NCI-H82 treated with DMSO at 0.1 percent for 48 hours (cell line): Measurements from ENCODE around the gene CDCA8.
"Not testable (repeated sequence)": the region's sequence is repeated elsewhere in the genome, so short reads cannot be mapped to it uniquely, and the experiment has no call there.

Experiments
- DNase-seq: peaks from one replicate; lab custom pipeline; 2025; ENCODE audit not compliant: unreplicated experiment; lab: John Stamatoyannopoulos, UW

The CDCA8 gene

DNA sequence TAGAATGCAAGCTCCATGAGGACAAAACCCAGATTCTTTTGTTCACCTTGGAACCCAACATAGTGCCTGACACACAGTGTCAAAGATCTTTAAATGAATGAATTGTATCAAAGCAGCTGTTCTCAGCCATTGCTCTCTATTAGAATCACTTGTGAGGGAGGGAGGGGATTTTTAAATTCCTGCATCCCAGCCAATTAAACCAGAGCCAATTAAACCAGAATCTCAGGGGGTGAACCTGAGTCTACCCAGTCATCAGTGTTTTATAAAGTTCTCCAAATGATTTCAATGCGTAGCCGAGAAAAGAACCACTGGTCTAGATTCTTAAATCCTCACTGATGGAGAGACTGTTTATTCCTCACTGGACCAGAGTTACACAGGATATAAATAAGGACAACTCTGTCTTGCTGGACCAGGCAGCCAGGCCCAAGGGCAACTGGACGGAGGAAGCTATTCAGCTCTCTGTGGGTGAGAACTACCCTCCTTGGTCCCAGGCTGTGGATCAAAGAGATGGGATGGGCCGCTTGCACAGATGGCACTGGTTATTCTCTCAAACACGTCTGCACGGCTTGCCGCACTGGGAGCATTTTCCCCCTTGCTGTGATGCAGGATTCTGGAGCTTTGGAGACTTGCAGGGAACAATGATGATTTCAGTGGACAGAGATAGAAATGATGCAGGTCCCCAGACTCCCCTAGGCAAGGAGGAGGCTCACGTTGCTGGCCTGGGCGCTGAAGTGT, 20.0 kb upstream of the CDCA8 start:
- DNase-seq = no peak

DNA sequence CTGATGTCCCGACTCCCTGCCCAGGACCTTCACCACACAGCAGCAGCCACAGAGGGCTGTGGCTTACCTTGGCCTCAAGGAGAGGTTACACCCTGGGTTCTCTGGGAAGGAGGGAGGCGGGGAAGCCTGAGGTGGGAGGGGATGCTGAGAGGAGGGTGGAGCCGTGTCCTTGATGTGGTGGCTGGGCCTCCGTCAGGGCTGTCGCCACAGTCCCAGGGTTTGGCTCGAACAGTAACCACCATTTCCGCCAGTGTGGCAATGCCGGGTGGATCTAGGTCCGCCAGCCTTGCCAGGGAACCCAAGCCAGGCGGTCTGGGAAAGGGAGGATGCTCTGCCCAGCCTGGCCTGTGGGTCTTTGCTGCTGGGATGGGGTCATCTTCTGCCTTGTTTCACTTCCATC, 18.4 kb upstream of the CDCA8 start:
- no peak for DNase-seq

DNA sequence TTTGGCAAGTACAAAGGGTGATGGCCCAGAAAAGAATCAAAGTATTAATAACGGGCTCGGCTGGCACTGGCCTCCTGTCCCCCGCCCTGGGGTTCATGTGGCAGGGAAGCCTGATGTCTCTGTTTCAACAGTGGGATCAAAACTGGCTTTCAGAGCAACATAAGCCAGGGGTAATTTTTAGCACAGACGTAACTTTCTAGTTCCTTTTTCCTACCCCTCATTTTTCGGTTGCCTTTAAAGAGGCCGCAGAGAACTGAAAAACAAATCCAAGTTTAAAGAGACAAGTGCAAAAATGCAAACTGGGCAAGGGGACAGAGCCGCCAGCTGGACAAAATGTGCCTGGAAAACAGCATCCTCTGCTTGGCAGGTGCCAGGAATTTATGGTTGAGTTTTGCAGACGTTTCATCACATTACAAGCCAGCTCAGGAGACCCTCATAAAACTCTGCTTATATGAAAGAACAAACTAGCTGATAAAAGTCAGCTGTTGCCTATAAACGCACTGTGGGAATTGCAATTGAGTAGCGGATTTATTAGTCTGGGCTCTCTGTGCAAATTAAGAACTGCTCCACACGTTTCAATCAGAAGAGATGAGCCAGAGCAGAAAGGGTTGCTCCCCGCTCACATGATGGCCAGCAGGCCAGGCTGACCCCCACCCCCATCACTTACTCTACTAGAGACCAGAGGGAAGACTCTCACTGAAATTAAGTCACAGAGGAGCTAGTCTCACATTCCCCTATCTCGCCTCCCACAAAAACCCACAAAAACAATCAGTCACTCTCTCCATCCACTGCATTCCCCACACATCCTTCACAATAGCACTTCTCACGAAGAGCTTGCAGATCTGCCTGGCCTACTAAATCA, 15.8 kb upstream of the CDCA8 start:
- DNase-seq = no peak

DNA sequence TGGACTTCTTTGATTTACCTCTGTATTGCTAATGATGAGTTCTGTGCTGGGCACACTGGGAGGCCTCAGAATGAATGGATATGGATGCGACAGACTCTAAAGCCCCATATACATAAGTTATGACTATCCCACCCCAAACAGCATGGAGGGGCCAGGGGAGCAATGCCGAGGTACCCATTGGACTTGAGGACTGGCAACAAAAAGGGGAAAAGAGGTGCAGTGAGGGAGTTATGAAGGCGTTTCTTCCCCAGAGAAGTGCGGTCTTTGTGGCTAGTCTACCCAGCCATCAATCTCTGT, 15.2 kb upstream of the CDCA8 start:
- DNase-seq = no peak

DNA sequence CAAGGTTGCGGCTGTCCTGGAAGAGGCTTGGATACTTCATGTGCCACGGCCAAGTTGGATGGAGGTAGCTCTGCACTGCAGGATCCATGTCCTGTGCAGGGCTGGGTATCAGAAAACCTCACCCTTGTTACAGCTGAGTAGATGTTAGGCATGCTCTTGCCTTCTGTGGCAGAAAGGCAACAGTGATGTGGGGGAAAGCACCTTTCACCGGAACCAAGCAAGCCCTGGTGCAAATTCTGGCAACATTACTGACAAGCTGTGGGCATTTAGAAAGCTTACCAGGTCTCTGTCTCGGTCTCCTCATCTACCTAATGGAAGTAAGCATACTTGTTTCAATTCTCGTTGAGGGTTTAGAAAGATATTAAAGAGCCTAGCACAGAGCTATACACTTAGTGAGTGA, 14.5 kb upstream of the CDCA8 start:
- no peak for DNase-seq

DNA sequence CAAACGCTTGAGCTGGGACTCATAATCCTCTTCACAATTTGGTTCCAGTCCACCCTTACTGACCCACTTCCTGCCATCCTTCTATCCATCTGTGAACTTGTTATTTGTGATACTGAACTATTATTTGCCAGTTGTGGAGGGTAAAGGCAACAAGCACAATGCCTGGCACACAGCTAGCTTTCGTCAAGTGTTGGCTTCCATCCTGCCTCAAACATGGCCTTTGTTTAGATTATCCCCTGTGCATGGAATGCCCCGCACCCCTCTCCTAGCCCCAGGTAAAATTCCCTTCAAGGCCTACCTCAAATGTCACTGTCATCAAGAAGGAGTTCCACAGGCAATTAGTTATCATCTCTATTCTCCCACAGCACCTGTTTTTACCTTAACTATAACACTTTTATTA, 11.4 kb upstream of the CDCA8 start:
- DNase-seq = no peak

DNA sequence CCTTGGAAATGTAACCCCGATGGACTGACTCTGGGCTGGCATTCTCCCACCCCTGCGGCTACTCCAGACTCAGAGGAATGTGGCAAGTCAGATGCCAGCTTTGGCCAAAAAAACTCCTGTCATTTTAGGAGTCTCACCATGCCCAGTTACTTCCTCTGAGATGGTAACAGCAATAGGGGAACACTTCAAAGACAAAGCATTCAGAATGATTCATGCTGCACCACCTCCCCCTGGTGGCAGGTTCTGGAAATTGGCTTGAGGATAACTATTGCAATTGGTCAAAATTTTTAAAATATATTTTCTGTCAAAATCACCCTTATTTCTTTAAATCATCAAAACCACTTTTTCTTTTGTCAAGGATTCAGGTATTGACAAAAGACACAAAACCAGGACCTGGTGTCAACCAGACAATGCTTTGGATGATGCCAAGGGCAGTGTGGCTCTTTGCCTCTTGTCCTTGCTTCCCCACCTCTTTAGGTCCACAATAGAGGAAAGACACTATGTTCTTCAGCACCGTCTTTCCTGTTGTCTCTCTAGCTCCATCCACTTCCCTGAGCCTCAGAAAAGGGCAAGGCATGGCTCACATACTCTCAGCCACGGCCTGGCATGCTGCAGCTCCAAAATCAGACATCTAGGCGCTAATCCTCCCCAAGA, 9.9 kb upstream of the CDCA8 start:
- peak; percentile 19 for DNase-seq

DNA sequence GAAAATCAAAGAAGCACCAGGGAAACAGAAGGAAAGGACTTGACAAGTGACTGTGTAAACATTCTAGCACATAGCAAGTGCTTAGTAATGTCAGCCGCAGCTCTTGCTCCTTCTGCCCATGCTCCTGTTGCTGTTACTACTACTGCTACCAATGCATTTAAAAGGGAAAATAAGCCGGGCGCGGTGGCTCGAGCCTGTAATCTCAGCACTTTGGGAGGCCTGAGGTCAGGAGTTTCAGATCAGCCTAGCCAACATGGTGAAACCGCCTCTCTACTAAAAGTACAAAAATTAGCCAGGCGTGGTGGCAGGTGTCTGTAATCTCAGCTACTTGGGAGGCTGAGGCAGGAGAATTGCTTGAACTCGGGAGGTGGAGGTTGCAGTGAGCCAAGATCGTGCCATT, 8.1 kb upstream of the CDCA8 start:
- DNase-seq = not testable (repeated sequence)

DNA sequence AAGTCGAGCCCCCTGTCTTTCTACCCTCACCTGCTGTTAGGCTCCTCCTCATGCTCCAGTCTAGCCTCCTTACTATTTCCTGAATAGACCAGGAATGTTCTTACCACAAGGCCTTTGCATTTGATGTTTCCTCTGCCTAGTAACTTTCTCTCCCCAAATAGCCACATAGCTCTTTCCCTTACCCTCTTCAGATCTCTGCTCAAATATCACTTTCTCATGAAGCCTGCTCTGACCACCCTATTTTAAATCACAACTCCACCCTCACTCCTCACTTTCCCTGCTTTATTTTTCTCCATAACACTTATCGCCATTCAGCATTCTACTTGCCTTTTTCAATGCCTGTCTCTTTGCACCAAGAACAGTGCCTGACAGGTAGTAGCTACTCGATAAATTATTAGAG, 6.6 kb upstream of the CDCA8 start:
- no peak for DNase-seq

DNA sequence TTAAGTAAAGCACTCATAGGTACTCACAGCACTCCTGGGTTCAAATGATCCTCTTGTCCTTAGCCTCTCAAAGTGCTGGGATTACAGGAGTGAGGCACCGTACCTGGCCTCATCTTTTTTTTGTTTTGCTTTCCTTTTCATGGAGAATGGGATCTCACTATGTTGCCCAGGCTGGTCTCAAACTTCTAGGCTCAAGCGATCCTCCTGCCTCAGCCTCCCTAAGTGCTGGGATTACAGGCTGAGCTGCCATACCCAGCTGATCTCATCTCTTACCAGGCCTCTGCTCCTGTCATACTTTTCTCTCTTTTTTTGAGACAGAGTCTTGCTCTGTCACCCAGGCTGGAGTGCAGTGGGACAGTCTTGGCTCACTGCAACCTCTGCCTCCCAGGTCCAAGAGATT, 4.6 kb upstream of the CDCA8 start:
- DNase-seq = not testable (repeated sequence)

DNA sequence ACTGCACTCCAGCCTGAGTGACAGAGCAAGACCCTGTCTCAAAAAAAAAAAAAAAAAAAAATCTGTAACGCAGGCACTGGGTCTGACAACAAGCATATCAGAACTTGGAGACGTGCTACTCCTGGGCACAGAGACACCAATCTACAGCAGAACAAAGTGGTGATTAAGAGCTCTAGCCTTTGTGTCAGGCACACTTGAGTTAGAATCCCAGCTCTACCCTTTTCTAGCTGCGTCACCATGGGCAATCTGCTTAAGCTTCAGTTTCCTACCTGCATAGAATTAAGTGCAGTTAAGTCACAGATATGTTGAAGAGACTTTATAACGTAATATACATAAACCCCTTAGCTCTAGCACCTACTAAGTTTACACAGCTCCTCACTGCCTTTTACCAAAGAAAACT, 3.4 kb upstream of the CDCA8 start:
- DNase-seq = no peak

DNA sequence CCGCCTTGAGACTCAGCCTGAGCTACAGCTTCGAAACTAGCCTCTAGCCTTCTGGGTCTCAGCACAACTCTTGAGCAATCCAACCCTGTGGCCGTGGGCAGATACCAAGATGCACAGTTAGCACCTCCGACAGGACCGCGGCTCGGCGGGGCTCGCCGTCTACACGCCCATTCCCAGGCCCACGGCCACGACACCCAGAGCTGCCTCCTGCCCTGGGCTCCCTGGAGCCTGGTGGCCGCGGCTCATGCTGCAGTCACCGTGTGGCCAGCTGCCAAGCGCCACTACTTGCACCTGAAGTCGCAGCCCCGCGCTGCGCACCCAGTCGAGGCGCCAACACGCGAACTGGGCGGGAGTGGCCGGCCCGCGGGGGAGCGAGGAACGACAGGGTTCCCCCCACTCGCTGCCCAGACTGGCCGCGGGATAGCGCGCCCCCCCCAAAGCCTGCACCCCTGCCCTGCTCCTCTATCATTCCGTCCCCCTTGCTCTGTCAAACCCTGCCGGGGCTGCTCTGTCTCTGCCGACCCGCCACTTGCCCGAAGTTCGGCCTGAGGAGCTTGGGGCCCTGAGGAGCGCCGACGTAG, 729 bp upstream of the CDCA8 start:
- DNase-seq = no peak

DNA sequence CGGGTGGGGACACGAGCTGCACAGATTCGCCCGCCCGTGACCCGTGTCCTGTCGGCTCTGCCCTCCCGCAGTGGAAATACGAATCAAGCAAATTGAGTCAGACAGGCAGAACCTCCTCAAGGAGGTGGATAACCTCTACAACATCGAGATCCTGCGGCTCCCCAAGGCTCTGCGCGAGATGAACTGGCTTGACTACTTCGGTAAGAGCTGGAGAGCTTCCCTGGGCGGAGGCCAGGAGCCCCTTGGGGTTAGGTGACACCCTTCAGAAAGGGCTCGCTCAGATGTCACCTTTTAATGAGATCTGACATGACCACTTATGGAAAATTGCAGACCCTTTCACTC, 489 bp downstream of the CDCA8 start:
- no peak for DNase-seq

DNA sequence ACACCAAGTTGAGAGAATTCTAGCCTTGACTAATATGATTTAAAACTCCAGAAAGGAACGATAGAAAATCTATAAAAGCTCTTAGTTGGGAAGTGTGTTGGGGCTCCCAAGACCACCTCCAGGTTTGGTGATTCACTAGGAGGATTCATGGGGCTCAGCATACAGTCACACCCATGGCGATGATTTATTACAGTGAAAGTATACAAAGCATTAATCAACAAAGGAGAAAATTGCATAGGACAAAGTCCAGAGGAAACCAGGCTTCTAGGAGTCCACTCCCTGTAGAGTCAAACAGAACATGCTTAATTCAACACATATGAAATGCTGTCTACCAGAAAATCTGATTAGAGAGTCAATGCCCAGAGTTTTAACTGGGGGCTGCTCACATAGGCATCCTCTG, 4.8 kb downstream of the CDCA8 start:
- DNase-seq = no peak

DNA sequence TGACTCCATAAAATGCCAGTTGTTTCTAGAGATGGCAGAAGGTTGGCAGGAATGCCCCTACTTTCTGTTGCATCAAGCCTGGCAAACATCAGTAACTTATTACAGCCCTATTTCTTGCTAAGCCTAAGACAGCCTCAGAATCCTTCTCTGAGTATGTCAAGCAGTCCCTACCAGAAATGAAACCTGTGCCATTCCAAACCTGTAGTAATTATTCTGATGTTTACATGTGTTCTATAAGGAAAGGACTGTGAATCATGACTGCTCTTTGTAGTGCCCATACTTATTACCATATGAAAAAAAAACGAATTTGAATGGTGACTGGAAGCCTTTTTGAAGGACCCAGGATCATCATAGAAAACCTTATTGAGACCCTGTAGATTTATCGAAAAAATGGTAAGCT, 5.4 kb downstream of the CDCA8 start:
- no peak for DNase-seq

DNA sequence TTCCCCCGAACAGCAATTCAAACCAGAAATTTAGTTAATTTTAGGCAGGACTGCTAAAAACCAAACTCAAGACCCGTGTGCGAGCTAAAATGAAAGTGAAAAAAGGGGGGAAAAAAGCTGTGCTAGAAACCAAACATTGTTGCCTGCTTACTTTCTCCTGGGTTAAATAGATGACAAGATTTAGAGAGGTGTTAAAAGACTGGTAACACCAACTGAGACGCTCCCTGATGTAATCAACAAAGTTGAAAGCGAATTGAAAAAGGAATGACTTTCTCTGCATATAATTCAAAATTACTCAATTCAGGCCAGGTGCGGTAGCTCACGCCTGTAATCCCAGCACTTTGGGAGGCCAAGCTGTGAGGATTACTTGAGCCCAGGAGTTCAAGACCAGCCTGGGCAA, 6.8 kb downstream of the CDCA8 start:
- DNase-seq = no peak

DNA sequence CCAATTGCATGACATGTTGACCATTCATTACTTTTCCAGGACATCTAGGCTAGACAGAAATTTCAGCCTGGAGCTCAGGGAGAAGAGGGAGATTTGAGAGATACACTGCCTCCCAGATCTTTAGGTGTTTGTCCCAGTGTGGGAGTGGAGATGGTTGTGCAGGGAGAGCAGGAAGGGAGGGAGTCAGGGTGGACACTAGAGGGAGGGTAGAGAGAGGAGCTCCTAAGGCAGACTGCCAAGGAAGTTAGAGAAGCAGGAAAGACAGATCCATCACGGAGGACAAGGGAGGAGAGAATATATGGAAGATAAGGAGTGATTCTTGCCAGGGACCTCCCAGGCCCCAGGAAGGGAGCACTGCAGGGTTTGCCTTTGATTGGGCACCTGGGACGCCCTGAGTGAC, 8.7 kb downstream of the CDCA8 start:
- DNase-seq = no peak

DNA sequence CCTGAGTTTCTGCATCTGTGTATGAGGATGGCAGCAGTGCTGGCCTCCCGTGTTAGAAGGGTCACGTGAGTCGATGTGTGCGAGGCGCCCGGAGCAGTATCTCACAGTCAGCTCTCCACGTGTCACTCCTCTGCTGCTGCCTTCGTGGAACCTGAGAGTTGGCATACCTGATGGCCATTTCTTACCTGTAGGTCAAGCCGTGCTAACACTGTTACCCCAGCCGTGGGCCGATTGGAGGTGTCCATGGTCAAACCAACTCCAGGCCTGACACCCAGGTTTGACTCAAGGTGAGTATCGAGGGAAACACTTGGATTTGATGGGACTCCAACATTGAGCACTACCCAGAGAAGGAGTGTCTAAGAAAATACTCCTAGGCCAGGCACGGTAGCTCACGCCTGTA, 10.7 kb downstream of the CDCA8 start:
- DNase-seq = no peak

DNA sequence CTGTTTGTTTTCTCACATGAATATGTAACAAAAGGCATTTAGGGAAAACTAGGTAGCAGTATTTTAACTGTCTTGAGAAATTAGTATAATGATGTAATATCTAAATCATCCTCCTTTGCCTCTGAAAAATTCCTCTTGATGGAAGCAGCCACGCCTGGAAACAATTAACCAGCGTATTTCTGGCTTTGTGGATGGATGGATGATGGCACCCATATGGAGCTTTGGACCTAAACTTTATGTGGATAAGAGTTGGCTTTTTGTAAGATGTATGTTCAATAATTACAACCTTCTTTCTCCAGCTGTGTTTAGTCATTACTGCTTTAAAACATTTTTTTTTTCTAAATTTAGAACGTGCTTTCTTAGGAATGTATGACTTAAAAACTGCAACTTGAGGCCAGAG, 12.7 kb downstream of the CDCA8 start:
- no peak for DNase-seq

DNA sequence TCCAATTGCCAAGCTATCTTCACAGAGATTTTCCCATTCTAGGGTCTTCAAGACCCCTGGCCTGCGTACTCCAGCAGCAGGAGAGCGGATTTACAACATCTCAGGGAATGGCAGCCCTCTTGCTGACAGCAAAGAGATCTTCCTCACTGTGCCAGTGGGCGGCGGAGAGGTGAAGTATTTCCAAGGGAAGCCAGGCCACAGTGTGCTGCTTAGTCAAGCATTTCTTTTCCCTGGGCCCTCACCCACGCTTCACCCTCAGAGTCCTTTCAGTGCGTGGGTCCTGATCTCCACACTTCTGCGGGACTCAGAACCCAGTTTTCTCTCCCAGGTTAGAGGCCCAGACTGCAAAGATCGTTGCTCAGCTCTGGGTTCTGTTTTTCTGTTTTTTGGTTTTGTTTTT, 13.1 kb downstream of the CDCA8 start:
- no peak for DNase-seq

DNA sequence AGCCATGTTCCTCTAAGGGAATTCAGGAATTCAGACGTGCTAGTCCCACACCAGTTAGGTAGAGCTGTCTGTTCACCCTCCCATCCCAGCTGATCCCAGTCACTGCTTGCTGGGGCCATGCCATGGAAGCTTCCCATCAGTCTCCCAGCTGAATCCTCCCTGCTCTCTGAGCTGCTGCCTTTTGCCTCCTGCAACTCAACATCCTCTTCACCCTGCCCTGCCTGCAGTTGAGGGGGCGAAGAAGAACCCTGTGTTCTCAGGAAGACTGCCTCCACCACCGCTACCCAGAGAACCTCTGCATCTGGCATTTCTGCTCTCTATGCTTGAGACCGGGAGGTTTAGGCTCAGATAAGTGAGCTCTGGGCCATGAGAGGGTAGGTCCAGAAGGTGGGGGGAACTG, 16.2 kb downstream of the CDCA8 start:
- DNase-seq = no peak

DNA sequence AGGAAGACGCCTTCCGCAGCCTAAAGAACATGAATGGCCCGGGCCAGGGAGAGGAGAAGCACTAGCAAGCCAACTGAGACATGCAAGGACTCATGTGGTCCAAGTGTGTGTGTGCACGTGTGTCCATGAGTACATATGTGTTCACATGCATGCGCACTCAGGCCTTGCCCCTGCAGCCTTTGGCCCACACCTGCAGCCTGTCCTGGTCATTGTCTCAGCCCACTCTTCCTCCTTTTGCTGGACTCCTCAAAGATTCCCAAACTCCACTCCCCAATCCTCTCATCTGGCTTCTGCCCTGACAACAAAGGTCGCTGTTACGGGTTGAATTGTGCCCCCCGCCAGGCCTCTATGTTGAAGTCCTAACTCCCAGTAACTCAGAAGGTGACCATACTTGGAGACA, 21.9 kb downstream of the CDCA8 start:
- no peak for DNase-seq
